ENCODE data around the gene ANKS6. TPM values are rescaled to one million over a fixed set of nuclear protein-coding genes. Genes with fewer than 3 reads are reported as not detected.

Gene ANKS6
- total RNA-seq, 2 donors from 2014 or later, result 13.2 to 32.0 TPM

DNA sequence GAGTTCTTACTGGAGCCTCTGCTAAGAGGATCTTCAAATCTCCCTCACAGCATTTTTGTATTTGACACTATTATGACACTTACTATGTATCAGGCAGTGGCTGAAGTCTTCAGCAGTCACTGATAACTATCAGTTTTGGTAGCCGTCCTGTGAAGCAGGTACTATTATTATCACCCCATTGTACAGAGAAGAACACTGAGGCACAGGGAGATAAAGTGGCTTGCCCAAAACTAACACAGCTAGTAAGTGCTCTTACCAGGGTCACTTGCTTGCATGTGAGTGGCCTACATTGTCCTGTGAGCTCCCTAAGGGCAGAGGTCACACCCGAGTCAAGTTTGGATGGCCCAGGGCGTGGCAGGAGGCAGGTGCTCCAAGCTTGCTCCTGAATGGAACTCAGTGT lies 104.5 kb downstream of the ANKS6 start:
- no peaks in the 10 kb centered on the region for H3K4me1 ChIP-seq
- ATAC-seq (no peak), DNase-seq (no peak)
- no peaks in the 10 kb centered on the region for H3K36me3 ChIP-seq (replicated peaks in 1 of 2; ENCODE audit: insufficient read depth in 1 of 2, low read depth in 2 of 2)
- no peak overlapping the region for H3K4me3 ChIP-seq
- no peaks in the 10 kb centered on the region for H3K9me3 ChIP-seq
- TF ChIP-seq POLR2A (IDR thresholded peaks at IDR 0.05), result no peak
- TF ChIP-seq, protein P1, sequence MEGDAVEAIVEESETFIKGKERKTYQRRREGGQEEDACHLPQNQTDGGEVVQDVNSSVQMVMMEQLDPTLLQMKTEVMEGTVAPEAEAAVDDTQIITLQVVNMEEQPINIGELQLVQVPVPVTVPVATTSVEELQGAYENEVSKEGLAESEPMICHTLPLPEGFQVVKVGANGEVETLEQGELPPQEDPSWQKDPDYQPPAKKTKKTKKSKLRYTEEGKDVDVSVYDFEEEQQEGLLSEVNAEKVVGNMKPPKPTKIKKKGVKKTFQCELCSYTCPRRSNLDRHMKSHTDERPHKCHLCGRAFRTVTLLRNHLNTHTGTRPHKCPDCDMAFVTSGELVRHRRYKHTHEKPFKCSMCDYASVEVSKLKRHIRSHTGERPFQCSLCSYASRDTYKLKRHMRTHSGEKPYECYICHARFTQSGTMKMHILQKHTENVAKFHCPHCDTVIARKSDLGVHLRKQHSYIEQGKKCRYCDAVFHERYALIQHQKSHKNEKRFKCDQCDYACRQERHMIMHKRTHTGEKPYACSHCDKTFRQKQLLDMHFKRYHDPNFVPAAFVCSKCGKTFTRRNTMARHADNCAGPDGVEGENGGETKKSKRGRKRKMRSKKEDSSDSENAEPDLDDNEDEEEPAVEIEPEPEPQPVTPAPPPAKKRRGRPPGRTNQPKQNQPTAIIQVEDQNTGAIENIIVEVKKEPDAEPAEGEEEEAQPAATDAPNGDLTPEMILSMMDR (IDR thresholded peaks at IDR 0.05), result no peak
- intact Hi-C loops (cut with DNase I), result no loop called here
- WGBS, 2 donors, result 86 to 92% methylated on average over 1 to 3 of the region's 3 CpGs
- H3K27me3 ChIP-seq, result no peaks in the 10 kb centered on the region
- H3K27ac ChIP-seq, result no peak overlapping the region

DNA sequence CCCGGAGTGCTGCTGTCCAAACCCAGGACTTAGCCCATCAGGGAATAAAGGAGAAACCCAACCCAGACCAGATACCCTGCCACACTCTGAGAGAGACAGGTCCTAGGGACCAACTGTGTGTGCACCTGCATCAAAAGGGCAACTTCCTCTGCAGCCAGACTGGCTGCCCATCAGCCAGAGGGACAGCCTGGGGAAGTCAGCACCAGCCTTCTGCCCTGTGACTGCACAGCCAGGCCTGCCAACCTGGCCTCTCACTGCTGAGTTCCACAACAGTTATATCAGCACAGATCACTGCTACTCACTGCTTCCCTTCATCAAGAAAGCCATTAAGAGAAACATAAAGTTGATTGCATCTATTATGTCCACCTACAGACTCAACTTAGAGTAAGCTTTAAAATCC lies 105.7 kb downstream of the ANKS6 start:
- intact Hi-C loops (cut with DNase I), result no loop called here
- no peaks in the 10 kb centered on the region for H3K36me3 ChIP-seq (replicated peaks in 1 of 2; ENCODE audit: insufficient read depth in 1 of 2, low read depth in 2 of 2)
- ATAC-seq (no peak), DNase-seq (no peak)
- no peaks in the 10 kb centered on the region for H3K9me3 ChIP-seq
- H3K4me3 ChIP-seq, result no peak overlapping the region
- no peak overlapping the region for H3K27ac ChIP-seq
- WGBS, 2 donors, result 71 to 100% methylated on average over 1 of the region's 1 CpG
- H3K4me1 ChIP-seq, result no peaks in the 10 kb centered on the region
- no peaks in the 10 kb centered on the region for H3K27me3 ChIP-seq
- no peak for TF ChIP-seq POLR2A (IDR thresholded peaks at IDR 0.05)
- TF ChIP-seq, protein P1 (IDR thresholded peaks at IDR 0.05), result no peak

DNA sequence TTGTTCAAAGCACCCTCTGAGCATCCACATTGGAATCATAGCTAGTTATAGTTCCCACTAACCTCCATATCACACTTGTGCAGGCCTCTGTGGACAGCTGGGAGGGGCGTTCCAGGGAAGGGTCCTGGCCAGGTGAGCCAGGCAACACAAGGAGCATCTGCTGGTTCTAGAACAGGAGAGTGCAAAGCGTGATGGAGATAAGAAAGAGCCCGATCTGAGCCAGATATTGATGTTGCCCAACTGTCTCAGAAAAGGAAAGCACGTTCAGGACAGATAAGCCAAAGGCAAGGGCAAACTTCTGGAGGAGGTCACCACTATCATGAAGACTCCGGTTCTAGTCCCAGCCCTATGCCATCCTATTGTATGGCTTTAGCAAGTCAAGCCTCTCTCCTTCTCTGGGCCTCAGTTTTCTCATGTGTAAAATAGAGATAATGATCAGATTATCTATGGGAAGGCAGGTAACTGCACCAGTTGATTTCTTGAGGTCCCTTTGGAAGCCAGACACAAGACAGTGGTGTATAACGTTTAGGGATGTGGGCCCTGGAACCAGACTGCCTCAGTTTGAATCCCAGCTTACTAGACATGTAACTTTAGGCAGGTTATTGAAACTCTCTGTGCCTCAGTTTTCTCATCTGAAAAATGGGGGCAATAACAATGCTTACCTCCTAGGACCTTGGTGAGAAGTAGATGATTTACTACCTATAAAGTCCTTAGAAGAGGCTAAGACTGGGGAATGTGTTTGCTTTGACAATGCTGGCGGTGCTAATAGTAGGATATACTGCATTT lies 107.5 kb downstream of the ANKS6 start:
- no peak for DNase-seq
- Histone ChIP-seq H3K9me3 (no peaks in the 10 kb centered on the region), H3K4me1 (no peaks in the 10 kb centered on the region), H3K27ac (no peak overlapping the region), H3K27me3 (no peaks in the 10 kb centered on the region), H3K36me3 (replicated peaks in 1 of 2; ENCODE audit: insufficient read depth in 1 of 2, low read depth in 2 of 2) (no peaks in the 10 kb centered on the region), H3K4me3 (no peak overlapping the region)
- 74 to 78% methylated on average over 7 of the region's 7 CpGs for WGBS, 2 donors
- no peak for TF ChIP-seq POLR2A (IDR thresholded peaks at IDR 0.05)
- TF ChIP-seq, protein P1 (IDR thresholded peaks at IDR 0.05), result no peak
- ATAC-seq, result no peak
- intact Hi-C loops (cut with DNase I), result no loop called here

DNA sequence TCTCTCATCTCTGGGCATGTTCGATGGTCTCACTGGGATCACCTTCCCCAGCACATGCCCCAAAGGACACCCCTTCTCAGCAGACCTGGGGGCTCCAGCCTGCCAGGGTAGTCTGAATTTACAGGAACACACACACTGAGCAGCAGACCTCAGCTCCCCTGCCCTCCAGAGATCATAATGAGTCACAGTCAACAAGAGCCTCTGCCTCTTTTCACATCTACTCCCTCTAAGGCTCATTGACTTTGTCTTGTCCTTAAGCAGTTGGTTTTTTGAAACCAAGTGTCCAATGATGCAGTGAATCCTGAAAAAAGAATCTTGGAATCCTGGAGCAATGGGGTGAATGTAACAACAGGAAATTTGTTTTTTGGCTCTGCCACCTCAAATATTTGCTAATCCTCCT lies 108.4 kb downstream of the ANKS6 start:
- no peak for DNase-seq
- no peaks in the 10 kb centered on the region for H3K27me3 ChIP-seq
- no peaks in the 10 kb centered on the region for H3K4me1 ChIP-seq
- TF ChIP-seq, protein P1 (IDR thresholded peaks at IDR 0.05), result no peak
- no peak for TF ChIP-seq POLR2A (IDR thresholded peaks at IDR 0.05)
- no peaks in the 10 kb centered on the region for H3K36me3 ChIP-seq (replicated peaks in 1 of 2; ENCODE audit: insufficient read depth in 1 of 2, low read depth in 2 of 2)
- H3K9me3 ChIP-seq, result no peaks in the 10 kb centered on the region
- H3K27ac ChIP-seq, result no peak overlapping the region
- intact Hi-C loops (cut with DNase I), result no loop called here
- H3K4me3 ChIP-seq, result no peak overlapping the region
- WGBS, 2 donors, result 100% methylated on average over 1 of the region's 1 CpG
- no peak for ATAC-seq
